Activated gamma-delta T cell treated with anti-CD3 and anti-CD28 coated beads, Interleukin-2, amount 50 U/mL, for 16 hours (primary cell): ENCODE data around the gene DNM3.

Experiments
- DNase-seq: peaks from one replicate; pipeline ENCODE4 v3.0.0-alpha.2; 2020; ENCODE audit warnings: low read depth

DNM3 gene

DNA sequence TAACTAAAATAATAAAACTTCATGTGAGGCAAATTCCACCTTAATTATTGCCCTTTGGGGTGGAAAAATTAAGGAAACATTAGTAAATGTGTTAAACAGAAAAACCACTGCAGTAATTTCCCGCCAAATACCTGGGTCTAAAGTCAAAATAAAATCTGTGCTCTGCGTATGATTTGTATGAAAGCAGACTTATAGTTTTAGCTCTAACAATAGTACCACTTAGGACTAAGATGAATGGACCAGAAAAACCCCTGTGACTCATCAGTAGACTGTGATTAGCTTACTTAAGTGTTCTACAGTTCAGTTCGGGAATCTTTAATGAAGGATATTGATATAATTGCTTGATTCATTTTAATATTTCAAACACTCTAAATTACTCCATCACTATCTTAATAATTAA is 555.9 kb downstream of the DNM3 start:
- DNase-seq = no peak

DNA sequence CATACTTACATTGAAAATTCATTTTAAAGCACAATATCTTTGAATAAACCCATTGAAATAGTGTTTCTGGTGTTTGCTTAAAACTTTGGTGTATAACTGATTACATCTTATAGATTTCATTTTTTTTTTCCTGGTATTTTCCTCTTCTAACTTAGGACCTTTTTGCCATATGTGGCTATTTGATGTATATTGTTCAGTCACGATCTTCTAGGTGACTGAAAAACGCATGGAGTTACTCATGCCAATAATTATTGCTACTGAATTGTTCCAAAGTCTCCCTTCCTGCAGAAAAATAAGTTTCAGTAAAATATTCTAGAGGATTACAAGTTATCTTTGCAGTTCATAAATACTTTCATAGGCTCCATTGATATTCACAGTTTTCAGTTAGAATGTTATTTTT is 556.3 kb downstream of the DNM3 start:
- DNase-seq = no peak

DNA sequence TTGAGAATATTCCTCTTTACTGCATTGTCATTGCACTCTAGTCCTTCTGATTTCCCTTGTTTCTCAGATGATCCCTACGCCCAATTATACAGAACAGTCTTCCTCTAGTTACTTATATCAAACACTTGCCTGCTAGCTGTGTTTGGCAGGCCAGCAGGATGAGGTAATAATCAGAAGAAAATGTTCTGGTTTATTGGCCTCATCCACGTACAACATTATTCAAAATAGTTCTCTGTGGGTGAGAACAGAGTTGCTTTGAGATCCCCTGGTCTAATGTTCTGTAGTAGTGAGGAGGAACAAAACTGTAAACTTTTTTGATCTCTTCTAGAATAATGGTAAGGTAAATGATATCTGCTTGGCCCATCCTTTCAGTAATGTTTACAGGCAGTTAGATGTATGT is 556.9 kb downstream of the DNM3 start:
- no peak for DNase-seq

DNA sequence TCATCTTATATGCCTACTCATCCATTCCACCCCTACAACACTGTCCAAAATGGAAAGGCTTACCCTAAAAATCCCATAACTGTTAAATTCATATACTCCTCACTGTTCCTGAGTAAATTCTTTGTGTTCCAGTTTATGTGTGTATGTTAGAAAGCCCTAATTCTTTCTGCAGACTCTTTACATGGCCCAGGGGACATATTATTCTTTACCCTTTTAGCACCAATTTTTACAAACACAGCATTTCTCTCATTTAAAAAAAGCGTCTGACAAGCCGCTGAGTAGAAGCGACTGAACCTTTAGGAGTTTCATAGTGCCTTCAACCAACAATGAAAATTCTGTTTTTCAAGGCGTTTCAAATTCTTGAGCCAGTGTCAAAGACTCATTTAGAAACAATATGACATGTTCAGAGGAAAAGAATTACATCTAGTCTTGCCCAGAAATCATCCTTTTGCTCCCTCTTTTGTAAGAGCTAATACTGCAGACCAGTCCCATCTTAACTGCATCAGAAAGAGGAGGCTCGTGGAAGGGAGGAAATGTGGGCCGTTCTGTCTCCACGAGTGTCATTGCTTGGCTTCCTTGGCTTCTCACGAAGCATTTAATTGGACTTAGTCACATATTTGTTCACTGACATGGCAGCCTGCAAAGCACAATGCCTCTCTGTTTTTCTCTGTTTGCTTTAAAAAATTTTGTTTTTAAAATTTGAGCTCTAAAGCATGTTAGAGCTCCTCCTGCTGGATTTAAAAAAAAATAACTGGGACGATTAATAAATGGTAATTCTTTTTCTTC is 557.9 kb downstream of the DNM3 start:
- no peak for DNase-seq

DNA sequence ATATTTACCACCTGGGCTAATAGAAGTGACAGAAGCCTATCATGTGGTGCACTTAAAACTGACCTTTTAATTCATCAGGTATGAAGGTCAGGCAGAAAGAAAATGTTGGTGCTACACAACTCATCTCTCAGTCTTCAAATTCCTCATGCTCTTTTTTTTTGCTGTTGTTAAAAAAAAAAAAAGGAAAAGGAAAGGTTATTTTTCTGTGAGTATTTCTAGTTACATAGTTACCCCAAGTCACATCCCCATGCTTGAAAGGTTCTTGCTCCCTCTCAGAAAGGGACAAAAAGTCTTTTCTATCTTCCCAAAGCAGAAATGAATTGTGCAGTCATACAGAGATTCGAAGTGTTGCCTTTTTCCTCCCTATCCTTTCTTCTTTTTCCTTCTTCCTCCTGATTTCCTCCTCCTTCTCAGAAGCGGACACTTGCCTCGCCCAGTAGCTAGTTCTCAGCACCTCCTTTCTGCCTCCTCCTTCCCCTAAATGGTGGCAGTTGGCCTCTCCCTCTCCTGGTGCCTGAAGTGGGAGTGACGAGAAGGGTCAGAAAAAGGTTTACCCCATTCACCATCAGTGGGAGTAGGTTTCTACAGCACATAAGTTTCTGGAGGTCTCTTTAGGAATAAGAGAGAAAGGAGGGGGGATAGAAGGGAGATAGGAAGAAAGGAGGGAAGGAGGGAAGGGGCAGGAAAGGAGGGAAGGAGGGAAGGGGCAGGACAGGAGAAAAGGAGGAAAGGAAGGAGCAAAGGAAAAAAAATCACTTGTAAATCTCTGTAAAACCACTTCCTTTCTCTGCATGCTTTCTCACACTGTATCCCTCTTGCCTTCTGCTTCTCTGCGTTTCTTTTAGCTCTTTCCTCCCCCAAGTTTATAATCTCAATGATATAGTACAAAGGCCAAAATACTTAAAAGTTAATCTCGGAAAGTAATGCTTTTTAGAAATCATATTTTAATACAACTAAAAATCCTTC is 558.7 kb downstream of the DNM3 start:
- DNase-seq = no peak

DNA sequence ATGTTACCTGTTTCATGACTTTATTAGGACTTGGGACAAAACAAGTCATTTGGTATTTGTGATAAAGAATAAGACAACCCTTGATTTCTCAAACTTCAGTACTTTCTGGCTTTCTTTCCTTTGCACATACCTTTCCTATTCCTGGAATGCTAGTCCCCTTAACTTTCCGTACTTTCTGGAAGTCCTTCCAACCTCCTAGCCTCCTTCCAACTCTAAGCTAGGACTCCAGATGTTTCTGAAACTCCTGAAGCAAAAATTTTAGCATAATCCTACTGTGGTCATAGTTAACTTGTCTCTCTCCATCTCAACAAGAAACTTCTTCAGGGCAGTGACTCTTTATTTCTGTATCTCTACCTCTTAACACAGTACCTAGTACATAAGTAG is 559.4 kb downstream of the DNM3 start:
- DNase-seq = no peak

DNA sequence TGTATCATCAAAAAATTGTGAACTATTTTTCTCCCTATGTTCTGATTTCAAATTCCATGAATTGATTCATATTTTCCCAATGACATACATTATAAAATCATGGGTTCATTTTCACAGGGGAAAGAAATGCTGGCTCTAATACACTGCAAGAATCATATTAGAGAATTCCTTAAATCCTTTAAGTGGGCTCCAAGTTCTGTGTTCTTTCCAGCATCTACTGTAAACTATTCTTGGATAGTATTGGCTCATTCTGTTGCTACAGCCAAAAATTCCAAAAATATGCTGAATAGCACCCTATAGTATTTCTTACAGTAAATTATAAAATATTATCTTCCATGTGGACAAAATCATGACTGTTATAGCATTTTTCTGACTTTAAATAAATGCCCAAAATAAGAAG is 560.2 kb downstream of the DNM3 start:
- DNase-seq = no peak

DNA sequence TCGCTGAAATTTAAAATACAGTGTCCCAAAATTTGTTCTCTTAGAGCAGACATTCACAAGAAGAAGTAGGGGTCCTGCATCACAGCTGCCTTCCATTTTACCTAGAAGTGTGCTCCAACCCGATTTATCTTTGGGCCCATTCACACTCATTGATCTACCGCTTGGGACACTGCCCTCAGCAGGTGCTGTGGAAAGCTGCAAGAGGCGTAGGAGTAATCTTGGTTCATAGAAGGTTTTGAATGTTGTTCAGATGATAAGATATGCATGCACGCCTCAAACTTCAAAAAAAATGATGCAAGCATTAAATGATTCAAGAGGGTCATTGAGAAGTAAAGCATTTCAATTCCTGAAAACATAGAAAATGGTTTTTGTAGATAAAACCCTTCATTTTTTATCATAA is 560.6 kb downstream of the DNM3 start:
- DNase-seq = no peak

DNA sequence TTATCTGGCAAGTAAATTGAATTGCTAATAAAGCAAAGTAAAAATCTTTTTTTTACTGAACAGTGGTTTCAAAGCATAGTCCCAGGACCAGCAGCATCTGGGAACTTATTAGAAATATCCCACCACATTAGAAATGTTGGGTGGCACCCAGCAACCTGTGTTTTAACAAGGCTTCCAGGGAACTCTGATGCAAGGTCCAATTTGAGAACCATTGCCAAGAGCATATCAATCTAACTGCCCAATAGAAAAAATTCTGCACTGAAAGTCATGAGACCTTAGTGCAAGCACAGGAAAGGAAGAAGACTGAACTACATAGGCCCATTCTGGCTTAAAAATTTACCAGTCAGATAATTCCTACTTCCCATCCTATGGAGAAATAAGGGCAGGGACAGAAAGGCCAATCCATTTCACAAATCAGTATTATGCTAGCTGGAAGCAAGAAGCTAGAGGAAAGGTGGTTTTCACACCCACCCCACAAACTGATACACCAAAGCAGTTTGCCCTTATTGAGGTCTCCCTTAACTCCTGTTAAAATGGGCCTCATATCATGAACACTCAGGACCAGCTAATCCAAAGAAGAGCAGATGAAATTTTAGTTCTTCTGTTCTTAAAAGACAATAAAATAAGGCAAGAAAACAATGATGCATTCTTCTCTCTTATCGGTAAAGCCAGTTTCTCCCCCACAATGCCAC is 561.7 kb downstream of the DNM3 start:
- DNase-seq = no peak

DNA sequence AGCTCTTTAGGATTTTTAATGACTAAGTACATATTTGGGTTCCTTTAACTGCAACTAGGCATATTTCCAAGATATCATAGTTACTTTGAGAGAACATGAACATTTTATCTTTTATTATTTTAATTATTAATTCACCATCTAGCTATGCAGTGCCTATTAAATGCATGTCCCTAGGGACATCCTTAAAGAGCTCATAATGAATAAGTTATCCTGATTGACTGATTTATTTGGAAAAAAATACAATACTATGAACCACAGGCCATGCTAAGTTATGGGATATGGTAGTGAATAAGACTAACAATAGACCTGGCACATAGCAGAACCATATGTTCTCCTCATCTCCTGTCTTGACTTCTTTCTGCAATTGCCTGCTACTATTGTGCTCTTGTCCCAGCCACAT is 562.8 kb downstream of the DNM3 start:
- no peak for DNase-seq

DNA sequence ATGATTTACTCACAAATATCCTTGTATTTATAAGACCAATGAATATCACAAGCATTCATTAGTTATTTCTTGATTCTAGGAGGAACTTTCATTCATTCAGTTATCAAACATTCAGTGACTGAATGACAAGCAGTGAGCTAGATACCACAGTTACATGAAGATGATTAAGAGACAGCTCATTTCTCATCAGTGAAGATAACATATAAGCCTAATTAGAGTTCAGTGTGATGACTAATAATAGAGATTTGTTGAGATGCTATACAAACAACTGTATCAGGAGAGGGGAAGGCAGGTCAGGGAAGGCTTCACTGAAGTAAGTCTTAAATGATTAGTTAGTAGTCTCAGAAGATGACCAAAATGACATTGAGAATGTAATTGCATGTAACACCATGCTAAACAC is 564.6 kb downstream of the DNM3 start:
- no peak for DNase-seq

DNA sequence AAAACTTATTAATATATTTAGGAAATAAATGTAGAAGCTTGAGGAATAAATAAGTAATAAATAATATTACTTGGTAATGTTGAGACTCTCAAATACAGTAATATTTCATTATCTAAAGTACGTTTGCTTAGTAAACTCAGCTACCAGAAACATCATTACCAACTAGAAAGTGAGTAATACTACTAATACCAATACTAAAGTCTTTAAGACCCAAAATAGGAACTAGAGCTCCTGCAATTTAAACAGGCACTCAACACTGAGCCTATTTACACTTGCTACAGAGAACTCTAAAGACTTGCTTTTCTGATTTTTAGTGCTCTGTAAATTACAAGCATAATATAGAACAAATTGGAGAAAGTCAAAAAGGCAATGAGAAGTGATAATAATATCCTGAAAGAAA is 565.7 kb downstream of the DNM3 start:
- DNase-seq = no peak

DNA sequence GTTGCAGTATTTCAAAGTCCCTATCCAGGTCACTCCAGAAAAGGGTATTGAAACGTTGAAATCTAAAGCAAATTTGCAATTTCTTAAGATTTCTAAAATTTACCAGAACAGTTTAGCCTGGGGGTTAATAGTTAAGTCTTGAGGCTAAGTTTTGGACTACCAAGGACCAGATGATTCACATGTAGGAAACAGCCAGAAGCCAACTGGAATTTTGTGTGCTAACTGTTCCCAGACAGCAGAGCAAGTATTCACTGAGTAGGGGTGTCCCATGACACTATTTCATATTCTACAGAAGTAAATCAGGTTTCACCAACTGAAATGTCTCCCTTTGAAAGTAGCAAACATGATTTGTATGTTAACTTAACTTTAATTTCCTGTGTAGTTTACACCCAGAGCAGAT is 567.7 kb downstream of the DNM3 start:
- DNase-seq = no peak

DNA sequence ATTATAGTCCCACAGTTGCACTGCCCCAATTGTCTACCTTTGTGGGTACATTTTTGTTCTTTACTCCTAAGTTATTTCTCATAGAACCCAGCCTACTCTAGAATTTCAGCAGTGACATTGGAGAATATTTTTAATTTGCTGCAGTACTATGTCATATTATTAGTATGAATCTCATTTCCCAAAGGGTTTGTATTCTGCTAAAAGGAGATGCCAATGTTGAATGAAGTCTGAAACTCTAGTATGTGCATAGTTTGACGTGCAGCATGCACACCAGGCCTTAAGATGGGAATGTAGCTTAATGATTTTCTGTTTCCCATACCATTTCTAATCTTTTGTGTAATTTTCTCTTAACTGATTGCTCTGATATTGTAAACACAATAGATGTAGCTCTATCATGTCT is 568.7 kb downstream of the DNM3 start:
- DNase-seq = no peak

DNA sequence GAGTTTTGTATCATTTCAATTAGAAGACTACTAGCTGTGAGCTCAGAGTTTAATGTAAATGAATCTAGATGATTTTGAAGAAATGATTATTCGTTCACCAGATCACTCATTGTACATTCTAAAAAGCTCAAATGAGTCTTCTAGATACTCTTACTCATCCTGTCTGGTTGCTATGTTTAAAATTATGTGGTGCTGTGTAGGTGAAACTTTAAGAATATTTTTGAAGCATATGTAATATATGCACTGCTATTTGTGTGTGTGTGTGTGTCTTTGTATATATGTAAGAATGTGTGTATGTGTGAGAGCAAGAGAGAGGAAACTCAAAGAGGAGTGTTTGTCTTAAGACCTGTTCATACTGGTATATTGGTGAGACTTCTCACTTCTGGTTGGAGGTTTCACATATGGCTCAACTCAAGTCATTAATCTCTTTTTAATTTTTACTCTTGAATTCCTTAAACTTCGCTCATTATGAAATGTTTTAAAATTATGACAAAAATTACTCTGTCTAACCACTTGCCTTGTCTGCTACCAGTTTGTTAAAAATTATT is 570.6 kb downstream of the DNM3 start:
- DNase-seq = no peak

DNA sequence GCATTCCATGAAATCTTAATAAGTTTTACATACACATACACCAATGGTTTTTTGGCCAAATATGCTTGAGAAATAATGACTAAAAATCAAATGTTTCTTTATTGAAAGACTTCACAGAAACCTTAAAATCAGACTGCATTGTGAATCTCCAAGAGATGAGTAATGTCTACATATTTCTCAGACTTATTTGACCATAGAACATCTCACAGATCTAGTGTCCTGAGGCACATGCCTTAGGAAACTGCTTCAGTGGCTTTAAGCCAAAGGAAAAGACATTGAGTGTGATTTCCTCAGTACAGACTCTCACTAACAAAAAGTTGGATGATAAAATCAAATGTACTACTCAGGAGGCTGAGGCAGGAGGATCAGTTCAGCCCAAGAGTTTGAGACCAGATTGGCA is 573.0 kb downstream of the DNM3 start:
- DNase-seq = no peak

DNA sequence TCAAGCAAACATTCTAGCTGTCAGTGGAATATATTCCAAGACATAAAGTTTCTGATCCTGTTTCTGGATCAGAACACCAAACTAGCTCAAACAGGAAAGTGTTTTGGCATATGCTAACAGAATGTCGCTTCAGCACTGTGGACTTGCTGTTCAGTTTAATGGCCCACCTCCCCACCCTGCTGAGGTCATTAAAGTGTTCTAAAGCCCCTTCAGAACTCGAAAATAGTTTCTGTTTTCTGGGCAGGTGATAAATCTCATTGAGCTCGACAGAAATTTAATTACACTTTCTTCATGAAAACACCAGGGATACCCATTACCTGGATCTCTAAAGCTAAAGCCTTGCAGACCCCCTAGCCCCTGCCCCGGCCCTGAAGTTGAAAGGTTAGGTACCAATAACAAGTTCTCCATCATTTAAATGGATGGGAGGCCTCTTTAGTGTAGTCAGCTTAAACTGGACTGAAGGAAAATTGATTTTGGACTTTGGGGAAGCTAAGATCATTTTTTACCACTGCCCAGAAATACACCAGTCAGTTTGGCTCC is 575.3 kb downstream of the DNM3 start:
- no peak for DNase-seq

DNA sequence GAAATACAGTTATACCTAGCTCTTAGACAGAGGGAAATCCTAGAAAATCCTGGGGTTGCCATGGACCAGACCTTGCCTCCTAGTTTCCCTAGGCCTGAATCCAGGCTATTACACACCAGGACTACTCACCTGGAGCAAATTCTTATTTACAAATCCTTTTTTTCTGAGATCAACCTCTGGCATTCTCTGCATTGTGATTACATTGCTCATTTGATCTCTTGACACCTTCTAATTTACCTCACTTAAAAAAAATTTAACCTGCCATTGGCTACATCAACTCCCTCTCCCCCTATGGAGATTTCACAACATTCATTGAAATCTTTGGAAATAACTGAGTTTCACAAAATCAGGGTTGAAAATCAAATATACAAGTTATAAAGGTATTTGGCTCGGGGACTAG is 576.3 kb downstream of the DNM3 start:
- no peak for DNase-seq

DNA sequence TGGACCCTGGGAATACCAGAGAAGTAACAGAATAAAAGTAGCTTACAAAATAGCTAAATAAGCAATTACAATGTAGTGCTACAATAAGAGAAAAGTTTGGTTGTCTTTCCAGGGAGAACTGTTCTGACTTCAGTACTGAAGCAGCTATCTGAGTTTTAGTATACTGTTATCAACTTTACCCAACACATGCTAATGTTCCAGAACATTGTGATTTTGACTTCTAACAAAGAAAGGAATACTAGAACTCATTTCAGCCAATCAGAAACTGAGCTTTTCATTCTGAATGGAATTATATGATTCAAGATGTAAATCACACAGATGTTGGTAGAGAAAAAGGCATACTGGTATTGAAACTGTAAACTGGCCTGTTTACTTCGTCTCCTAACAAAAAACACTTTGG is 579.1 kb downstream of the DNM3 start, which contains the start of gene C1orf105:
Gene C1orf105, plus strand, starts transcription at position 301 of the 400 bp plus-strand sequence. CDS start 201 bp downstream, outside the sequence.
- DNase-seq = no peak

DNA sequence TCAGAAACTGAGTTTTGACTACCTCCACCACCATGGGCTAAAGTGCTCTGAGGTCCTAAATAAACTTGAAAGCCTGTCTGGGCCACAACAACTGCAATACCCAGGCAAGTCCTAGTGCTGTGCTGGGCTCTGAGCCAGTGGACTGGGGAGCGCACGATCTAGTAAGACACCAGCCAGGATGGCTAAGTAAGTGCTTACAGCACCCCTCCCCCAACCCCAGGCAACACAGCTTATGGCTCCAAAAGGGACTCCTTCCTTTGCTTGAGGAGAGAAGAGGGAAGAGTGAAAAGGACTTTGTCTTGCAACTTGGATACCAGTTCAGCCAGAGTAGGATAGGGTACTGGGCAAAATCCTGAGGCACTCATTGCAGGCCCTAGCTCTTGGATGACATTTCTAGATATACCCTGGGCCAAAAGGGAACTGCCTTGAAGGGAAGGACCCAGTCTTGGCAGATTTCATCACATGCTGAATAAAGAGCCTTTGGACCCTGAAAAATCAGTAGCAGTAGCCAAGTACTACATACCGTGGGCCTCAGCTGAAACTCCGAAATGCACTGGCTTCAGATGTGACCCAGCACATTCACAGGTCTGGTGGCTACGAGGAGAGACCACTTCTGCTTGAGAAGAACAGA is 580.8 kb downstream of the DNM3 start:
- no peak for DNase-seq

DNA sequence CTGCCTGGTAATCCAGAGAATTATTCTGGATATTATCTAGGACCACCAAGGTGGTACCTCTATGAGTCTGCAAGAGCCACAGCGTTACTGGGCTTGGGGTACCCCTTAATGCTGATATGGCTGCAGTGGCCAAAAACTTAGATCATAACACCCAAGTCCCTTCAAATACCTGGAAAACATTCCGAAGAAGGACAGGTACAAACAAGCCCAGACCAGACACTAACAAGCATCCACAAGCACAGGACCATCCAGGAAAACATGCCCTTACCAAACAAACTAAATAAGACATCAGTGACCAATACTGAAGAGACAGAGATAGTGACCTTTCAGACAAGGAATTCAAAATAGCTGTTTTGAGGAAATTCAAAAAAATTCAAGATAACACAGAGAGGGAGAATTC is 582.0 kb downstream of the DNM3 start:
- DNase-seq = no peak

DNA sequence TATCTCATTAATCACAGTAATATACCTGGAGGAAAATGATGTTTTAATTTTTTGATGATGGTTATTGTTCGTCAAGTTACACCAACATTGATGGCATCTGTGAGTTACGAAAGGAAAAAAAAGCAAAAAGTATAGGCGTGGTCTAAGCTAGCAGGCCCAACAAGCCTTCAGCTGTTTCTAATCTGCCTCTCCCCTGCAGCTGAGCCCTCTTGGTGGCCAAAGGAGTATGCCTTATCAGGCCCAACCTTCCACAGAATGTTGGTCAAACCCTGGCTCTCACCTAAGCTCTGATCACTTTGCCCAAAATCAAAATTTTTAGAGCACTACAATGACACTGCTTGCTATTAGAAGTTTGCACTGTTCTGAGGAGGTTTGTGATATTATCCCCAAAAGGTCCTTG is 584.0 kb downstream of the DNM3 start:
- no peak for DNase-seq
